OCI-LY1 (cell line): Measurements from ENCODE around the gene GMEB2.

Source experiments
- H2AFZ ChIP-seq: fragments of 200-600 bp; sonication (generic), shearing (Covaris generic); 2 replicates; pipeline ENCODE4 v1.6.0; 2014; ENCODE audit warnings: antibody characterized with exemption, mild to moderate bottlenecking, low read length
- H3F3A ChIP-seq: fragments of 200-600 bp; sonication (generic), shearing (Covaris generic); 2 replicates; pipeline ENCODE4 v1.6.0; 2014; ENCODE audit warnings: mild to moderate bottlenecking, antibody characterized with exemption, low read length, moderate library complexity; ENCODE audit not compliant: insufficient read depth
- H3K27ac ChIP-seq: fragments of 200-600 bp; sonication (generic); 2 replicates; pipeline ENCODE4 v1.5.1; 2014; ENCODE audit warnings: low read length, mixed run types, mild to moderate bottlenecking, low read depth; ENCODE audit not compliant: poor library complexity, severe bottlenecking
- H3K27me3 ChIP-seq: fragments of 200-600 bp; sonication (generic); 2 replicates; pipeline ENCODE4 v1.6.0; 2014; ENCODE audit warnings: antibody characterized with exemption, mild to moderate bottlenecking, low read length, moderate library complexity; ENCODE audit not compliant: insufficient read depth
- H3K36me3 ChIP-seq: fragments of 200-600 bp; sonication (generic); 2 replicates; pipeline ENCODE4 v1.6.1; 2014; ENCODE audit warnings: mild to moderate bottlenecking, antibody characterized with exemption, low read length, moderate library complexity, mixed read lengths; ENCODE audit not compliant: insufficient read depth
- H3K4me1 ChIP-seq: fragments of 200-600 bp; sonication (generic); 2 replicates; pipeline ENCODE4 v1.5.1; 2014; ENCODE audit warnings: mild to moderate bottlenecking, low read length, moderate library complexity; ENCODE audit not compliant: insufficient read depth, severe bottlenecking
- H3K4me2 ChIP-seq: fragments of 200-600 bp; sonication (generic), shearing (Covaris generic); 2 replicates; pipeline ENCODE4 v1.6.1; 2014; ENCODE audit warnings: low read length
- H3K4me3 ChIP-seq: fragments of 200-600 bp; sonication (generic); 2 replicates; pipeline ENCODE4 v1.5.1; 2014; ENCODE audit warnings: low read length, low read depth, mild to moderate bottlenecking, mixed read lengths; ENCODE audit not compliant: poor library complexity, severe bottlenecking
- H3K79me2 ChIP-seq: fragments of 200-600 bp; shearing (Covaris generic); 2 replicates; pipeline ENCODE4 v1.6.1; 2016; ENCODE audit warnings: mixed run types, low read length, mixed read lengths; ENCODE audit not compliant: insufficient read depth
- H3K9ac ChIP-seq: fragments of 200-600 bp; sonication (generic), shearing (Covaris generic); 2 replicates; pipeline ENCODE4 v1.6.1; 2014; ENCODE audit warnings: mild to moderate bottlenecking, low read length, mixed read lengths
- H3K9me2 ChIP-seq: fragments of 200-600 bp; sonication (generic), shearing (Covaris generic); 2 replicates; pipeline ENCODE4 v1.6.1; 2014; ENCODE audit warnings: low read depth, mild to moderate bottlenecking, low read length, mixed read lengths
- H3K9me3 ChIP-seq: fragments of 200-600 bp; shearing (Covaris generic); 2 replicates; pipeline ENCODE4 v1.6.1; 2014; ENCODE audit warnings: low read length, mixed read lengths
- H4K20me1 ChIP-seq: fragments of 200-600 bp; sonication (generic), shearing (Covaris generic); 2 replicates; pipeline ENCODE4 v1.6.0; 2016; ENCODE audit warnings: mild to moderate bottlenecking, low read length; ENCODE audit not compliant: insufficient read depth
- EZH2 ChIP-seq: fragments of 200-600 bp; sonication (generic), shearing (Covaris generic); IDR thresholded peaks from 2 replicates; pipeline ENCODE4 v1.8.0; 2017; ENCODE audit warnings: borderline replicate concordance, mixed run types, mild to moderate bottlenecking, antibody characterized with exemption, low read length, moderate library complexity, mixed read lengths
- TF ChIP-seq, protein P1 (sequence below): fragments of 200-600 bp; sonication (generic), shearing (Covaris generic); IDR thresholded peaks from 2 replicates; pipeline ENCODE4 v1.5.1; 2017; ENCODE audit warnings: mild to moderate bottlenecking, antibody characterized with exemption, low read length, moderate library complexity, mixed read lengths

The GMEB2 gene

DNA sequence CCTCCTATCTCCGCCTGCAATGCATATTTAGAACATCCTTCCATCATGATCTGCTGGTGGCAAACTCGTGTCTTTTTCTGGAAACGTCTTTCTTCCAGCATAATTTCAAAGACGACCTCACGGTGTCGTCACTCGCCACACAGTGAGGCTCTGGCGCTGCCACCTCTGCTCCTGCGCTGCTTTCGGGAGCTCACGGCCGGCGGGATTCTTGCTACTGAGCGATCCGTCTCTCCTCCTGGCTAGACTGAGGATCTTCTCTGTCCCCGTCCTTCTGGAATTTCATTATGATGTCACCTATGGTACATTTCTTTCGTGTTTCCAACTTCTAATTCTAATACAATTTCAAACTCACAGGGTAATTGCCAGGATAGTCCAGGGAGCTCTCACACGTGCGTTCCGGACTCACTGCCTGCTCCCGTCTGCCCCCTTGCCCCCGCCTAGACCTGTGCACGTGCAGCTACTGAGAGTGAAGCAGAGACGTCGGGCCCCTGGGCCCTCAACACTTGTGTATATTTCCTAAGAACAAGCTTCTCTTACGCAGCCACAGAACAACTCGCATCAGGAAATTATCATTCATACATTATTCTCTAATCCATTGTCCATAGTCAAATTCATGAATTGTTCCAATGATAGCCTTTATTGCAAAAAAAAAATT is 27.4 kb downstream of the GMEB2 start:
- H3K4me2 ChIP-seq = no peak overlapping the region
- no peaks in the 10 kb centered on the region for H3K9me3 ChIP-seq
- no peak overlapping the region for H3K4me3 ChIP-seq
- H3K9ac ChIP-seq = no peak overlapping the region
- no peaks in the 10 kb centered on the region for H3K27me3 ChIP-seq
- H3F3A ChIP-seq = no peaks in the 10 kb centered on the region
- no peak overlapping the region for H3K27ac ChIP-seq
- H3K4me1 ChIP-seq = no peaks in the 10 kb centered on the region
- H3K36me3 ChIP-seq = peaks cover 67% of the 10 kb centered on the region
- no peaks in the 10 kb centered on the region for H3K79me2 ChIP-seq
- TF ChIP-seq, protein P1, sequence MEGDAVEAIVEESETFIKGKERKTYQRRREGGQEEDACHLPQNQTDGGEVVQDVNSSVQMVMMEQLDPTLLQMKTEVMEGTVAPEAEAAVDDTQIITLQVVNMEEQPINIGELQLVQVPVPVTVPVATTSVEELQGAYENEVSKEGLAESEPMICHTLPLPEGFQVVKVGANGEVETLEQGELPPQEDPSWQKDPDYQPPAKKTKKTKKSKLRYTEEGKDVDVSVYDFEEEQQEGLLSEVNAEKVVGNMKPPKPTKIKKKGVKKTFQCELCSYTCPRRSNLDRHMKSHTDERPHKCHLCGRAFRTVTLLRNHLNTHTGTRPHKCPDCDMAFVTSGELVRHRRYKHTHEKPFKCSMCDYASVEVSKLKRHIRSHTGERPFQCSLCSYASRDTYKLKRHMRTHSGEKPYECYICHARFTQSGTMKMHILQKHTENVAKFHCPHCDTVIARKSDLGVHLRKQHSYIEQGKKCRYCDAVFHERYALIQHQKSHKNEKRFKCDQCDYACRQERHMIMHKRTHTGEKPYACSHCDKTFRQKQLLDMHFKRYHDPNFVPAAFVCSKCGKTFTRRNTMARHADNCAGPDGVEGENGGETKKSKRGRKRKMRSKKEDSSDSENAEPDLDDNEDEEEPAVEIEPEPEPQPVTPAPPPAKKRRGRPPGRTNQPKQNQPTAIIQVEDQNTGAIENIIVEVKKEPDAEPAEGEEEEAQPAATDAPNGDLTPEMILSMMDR = no peak
- TF ChIP-seq EZH2 = no peak
- H2AFZ ChIP-seq = no peak overlapping the region
- no peaks in the 10 kb centered on the region for H3K9me2 ChIP-seq
- no peaks in the 10 kb centered on the region for H4K20me1 ChIP-seq

DNA sequence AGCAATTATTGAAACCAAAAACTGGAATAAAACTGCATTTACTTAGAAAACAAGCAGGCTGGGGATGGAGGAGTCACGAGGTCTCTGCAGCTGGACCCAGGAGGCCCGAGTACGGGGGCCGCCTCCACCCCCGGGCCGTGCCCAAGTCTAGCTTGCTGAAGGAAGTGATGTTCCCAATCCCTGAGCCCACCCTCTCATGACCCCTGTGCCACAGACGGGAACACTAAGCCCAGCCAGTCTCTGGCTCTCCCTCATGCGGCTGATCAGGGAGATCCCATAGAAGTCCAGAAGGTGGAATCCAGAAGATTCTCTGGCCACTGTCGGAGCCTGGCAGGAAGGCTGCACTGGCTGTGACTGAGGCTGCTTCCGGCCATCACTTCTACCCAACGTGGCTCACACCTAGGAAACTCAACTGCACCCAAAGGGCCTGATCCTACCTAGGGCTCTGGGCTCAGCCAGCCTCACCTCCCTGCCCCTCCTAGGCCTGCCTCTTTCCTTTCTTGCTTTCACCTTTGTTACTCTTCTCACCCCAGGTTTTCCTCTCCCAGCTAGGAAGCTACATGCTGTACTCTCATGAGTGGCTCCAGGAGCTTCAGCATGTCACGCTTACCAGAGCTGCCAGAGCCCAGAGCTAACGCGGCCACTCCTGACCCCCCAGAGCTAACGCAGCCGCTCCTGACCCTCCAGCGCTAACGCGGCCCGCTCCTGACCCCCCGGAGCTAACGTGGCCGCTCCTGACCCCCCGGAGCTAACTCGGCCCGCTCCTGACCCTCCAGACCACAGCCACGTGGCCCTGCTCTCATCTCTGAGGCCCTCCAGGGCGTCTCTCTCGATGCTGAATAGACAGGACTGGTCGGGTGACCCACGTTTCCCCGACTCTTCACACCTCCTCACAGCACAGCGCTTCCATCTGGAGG is 28.2 kb downstream of the GMEB2 start:
- Histone ChIP-seq H3K9me3 (no peaks in the 10 kb centered on the region), H3F3A (no peaks in the 10 kb centered on the region), H3K27me3 (no peaks in the 10 kb centered on the region), H3K4me1 (no peaks in the 10 kb centered on the region), H3K36me3 (peaks cover 70% of the 10 kb centered on the region), H3K4me2 (no peak overlapping the region), H3K9me2 (no peaks in the 10 kb centered on the region), H3K9ac (no peak overlapping the region), H3K79me2 (no peaks in the 10 kb centered on the region), H4K20me1 (no peaks in the 10 kb centered on the region), H3K4me3 (no peak overlapping the region), H3K27ac (no peak overlapping the region), H2AFZ (no peak overlapping the region)
- TF ChIP-seq, protein P1 = no peak
- TF ChIP-seq EZH2 = no peak

DNA sequence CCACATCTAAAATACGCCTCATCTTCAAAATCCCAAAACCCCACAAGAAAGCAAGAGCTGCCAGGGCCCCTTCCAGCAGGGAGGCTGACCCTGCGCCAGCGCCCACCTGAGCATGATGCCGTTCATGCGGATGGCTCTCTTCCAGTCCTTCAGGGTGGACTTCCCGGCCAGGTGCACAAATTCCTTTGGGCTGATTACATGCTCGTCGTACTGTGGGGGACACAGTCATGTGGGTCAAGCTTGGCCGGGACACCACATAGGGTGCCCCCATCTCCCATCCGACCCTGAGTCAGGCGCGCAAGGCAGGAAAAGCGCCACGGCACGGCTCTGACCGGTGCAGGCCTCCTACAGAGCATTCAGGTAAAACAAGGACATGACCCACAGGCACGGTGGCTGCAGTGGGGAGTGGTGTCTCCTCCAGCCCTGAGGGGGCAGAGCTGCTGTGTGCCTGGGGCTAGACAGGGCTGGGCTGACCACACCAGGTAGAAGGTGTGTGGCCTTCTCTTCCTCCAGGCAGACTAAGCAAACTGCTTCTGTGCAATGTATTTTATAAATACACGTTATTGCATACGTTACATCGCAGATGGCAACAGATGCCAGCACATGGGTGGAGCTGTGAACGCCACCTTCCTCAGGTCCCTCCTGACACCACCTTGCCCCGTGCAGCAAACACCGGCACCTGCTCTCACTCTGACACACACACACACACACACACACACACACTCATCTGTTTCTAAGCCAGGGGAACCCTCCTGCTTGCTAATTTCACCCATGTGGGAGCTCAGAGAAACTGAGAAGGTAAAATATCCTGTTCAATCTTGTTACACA is 29.0 kb downstream of the GMEB2 start:
- Histone ChIP-seq H3K9ac (no peak overlapping the region), H3K4me3 (no peak overlapping the region), H3K36me3 (peaks cover 65% of the 10 kb centered on the region), H3K79me2 (no peaks in the 10 kb centered on the region), H3K9me2 (no peaks in the 10 kb centered on the region), H4K20me1 (no peaks in the 10 kb centered on the region), H2AFZ (no peak overlapping the region), H3F3A (no peaks in the 10 kb centered on the region), H3K9me3 (no peaks in the 10 kb centered on the region), H3K4me1 (no peaks in the 10 kb centered on the region), H3K27ac (no peak overlapping the region), H3K27me3 (no peaks in the 10 kb centered on the region), H3K4me2 (no peak overlapping the region)
- no peak for TF ChIP-seq EZH2
- TF ChIP-seq, protein P1 = no peak
